NCI-H1694 treated with DMSO at 0.1 percent for 48 hours (cell line): ENCODE measurements around the gene COPS3.

Experiments
- DNase-seq: peaks from one replicate; lab custom pipeline; 2025; lab: John Stamatoyannopoulos, UW

The COPS3 gene

GRCh38 chr17:17216236-17216635, 64.8 kb downstream of the COPS3 start:
- DNase-seq, result no peak

GRCh38 chr17:17215575-17215974, 65.5 kb downstream of the COPS3 start:
- no peak for DNase-seq

GRCh38 chr17:17214646-17215436, 66.2 kb downstream of the COPS3 start:
- DNase-seq, result no peak

- no peak for DNase-seq
Measured at GRCh38 chr17:17213775-17214174, 67.3 kb downstream of the COPS3 start.

- no peak for DNase-seq
Measured at GRCh38 chr17:17207998-17208397, 73.0 kb downstream of the COPS3 start.

- no peak for DNase-seq
Measured at GRCh38 chr17:17206913-17207335, 74.1 kb downstream of the COPS3 start.

- peak; percentile 31 for DNase-seq
Measured at GRCh38 chr17:17206124-17206912, 74.7 kb downstream of the COPS3 start, which contains the start of gene PLD6. Gene PLD6, minus strand, starts transcription at chr17:17206333. Its CDS starts 47 bp downstream, at chr17:17206286.

GRCh38 chr17:17205368-17206123, 75.5 kb downstream of the COPS3 start:
- DNase-seq, result peak; percentile 25

GRCh38 chr17:17204635-17205231, 76.3 kb downstream of the COPS3 start:
- DNase-seq, result no peak

- DNase-seq, result no peak
Measured at GRCh38 chr17:17204041-17204591, 76.9 kb downstream of the COPS3 start.

- no peak for DNase-seq
Measured at GRCh38 chr17:17203173-17203730, 77.8 kb downstream of the COPS3 start.

GRCh38 chr17:17201907-17202306, 79.1 kb downstream of the COPS3 start:
- no peak for DNase-seq

GRCh38 chr17:17201271-17201670, 79.8 kb downstream of the COPS3 start:
- DNase-seq, result no peak

- no peak for DNase-seq
Measured at GRCh38 chr17:17200831-17201230, 80.2 kb downstream of the COPS3 start.

- no peak for DNase-seq
Measured at GRCh38 chr17:17200311-17200710, 80.7 kb downstream of the COPS3 start.

- DNase-seq, result no peak
Measured at GRCh38 chr17:17198281-17198680, 82.8 kb downstream of the COPS3 start.

GRCh38 chr17:17196776-17197175, 84.3 kb downstream of the COPS3 start:
- no peak for DNase-seq
